WTC11 (cell line): ENCODE results near the gene BFSP2. TPM values are rescaled to one million over a fixed set of nuclear protein-coding genes. Genes with fewer than 3 reads are reported as not detected.

Experiments used
- ATAC-seq: fragments of 200-7000 bp; cut with Tn5 transposase; 2 replicates; pipeline ENCODE4 v1.10.0; 2021; ENCODE audit warnings: mild to moderate bottlenecking, moderate library complexity
- CTCF ChIA-PET: fragments of 300-600 bp; sonication (Branson Sonifier 250); formaldehyde crosslinking; loops from one replicate; lab custom pipeline; 2021; ENCODE audit warnings: antibody characterized with exemption; lab: Charles Lee
- POLR2A ChIA-PET: fragments of 350-600 bp; sonication (Branson Sonifier 250); formaldehyde crosslinking; loops from one replicate; lab custom pipeline; 2021; ENCODE audit warnings: antibody characterized with exemption; lab: Charles Lee
- DNase-seq: peaks from one replicate; pipeline ENCODE4 v3.0.0; 2021; ENCODE audit warnings: low spot score
- H3K27ac Mint-ChIP-seq: 2 replicates; pipeline ENCODE4 v1.8.0; 2021; ENCODE audit warnings: mixed read lengths
- H3K27me3 Mint-ChIP-seq: 2 replicates; pipeline ENCODE4 v1.8.0; 2021; ENCODE audit warnings: low read depth, mild to moderate bottlenecking, moderate library complexity, mixed read lengths
- H3K36me3 Mint-ChIP-seq: 2 replicates; pipeline ENCODE4 v1.8.0; 2021; ENCODE audit warnings: mixed read lengths
- H3K4me1 Mint-ChIP-seq: 2 replicates; pipeline ENCODE4 v1.8.0; 2022; ENCODE audit warnings: mixed read lengths
- H3K4me3 Mint-ChIP-seq: 2 replicates; pipeline ENCODE4 v1.8.0; 2021; ENCODE audit warnings: mild to moderate bottlenecking, moderate library complexity, mixed read lengths
- H3K9me3 Mint-ChIP-seq: 2 replicates; pipeline ENCODE4 v1.8.0; 2021; ENCODE audit warnings: mixed read lengths
- ARID4B ChIP-seq: sonication (generic); formaldehyde crosslinking; IDR thresholded peaks from 2 replicates; pipeline ENCODE4 v1.8.0; 2023; ENCODE audit warnings: missing genetic modification reagents, mild to moderate bottlenecking, borderline replicate concordance
- ATF1 ChIP-seq: sonication (generic); formaldehyde crosslinking; IDR thresholded peaks from 2 replicates; pipeline ENCODE4 v1.8.1; 2023; ENCODE audit warnings: mild to moderate bottlenecking, moderate library complexity, missing genetic modification reagents
- ATF6 ChIP-seq: sonication (generic); formaldehyde crosslinking; IDR thresholded peaks from 2 replicates; pipeline ENCODE4 v1.8.1; 2023; ENCODE audit warnings: mild to moderate bottlenecking, missing genetic modification reagents
- CREB1 ChIP-seq: sonication (generic); formaldehyde crosslinking; IDR thresholded peaks from 2 replicates; pipeline ENCODE4 v1.8.0; 2023; ENCODE audit warnings: mild to moderate bottlenecking, missing genetic modification reagents
- CTCF ChIP-seq: fragments of 200-600 bp; IDR thresholded peaks from 2 replicates; pipeline ENCODE4 v1.8.0; 2022; ENCODE audit warnings: antibody characterized with exemption
- E2F5 ChIP-seq: sonication (generic); formaldehyde crosslinking; IDR thresholded peaks from 2 replicates; pipeline ENCODE4 v1.8.1; 2022; ENCODE audit warnings: mild to moderate bottlenecking, moderate library complexity, missing genetic modification reagents
- GRHL2 ChIP-seq: fragments of 250-450 bp; sonication (Bioruptor Pico); IDR thresholded peaks from 2 replicates; pipeline ENCODE4 v1.8.0; 2022; ENCODE audit warnings: mild to moderate bottlenecking, moderate library complexity; ENCODE audit not compliant: insufficient replicate concordance, severe bottlenecking
- HMGXB4 ChIP-seq: sonication (generic); formaldehyde crosslinking; IDR thresholded peaks from 2 replicates; pipeline ENCODE4 v1.8.1; 2023; ENCODE audit warnings: mild to moderate bottlenecking, moderate library complexity, missing genetic modification reagents
- MLX ChIP-seq: sonication (generic); formaldehyde crosslinking; IDR thresholded peaks from 2 replicates; pipeline ENCODE4 v1.8.1; 2023; ENCODE audit warnings: mild to moderate bottlenecking, missing genetic modification reagents, moderate library complexity
- NFE2L1 ChIP-seq: sonication (generic); formaldehyde crosslinking; IDR thresholded peaks from 2 replicates; pipeline ENCODE4 v1.8.1; 2023; ENCODE audit warnings: missing genetic modification reagents
- NR3C1 ChIP-seq: sonication (generic); formaldehyde crosslinking; conservative IDR thresholded peaks from 2 replicates; pipeline ENCODE4 v1.8.1; 2023; ENCODE audit warnings: low read depth, mild to moderate bottlenecking, missing genetic modification reagents
- PRRX2 ChIP-seq: fragments of 250-450 bp; sonication (Bioruptor Pico); IDR thresholded peaks from 2 replicates; pipeline ENCODE4 v1.8.0; 2021; ENCODE audit warnings: mild to moderate bottlenecking
- TCF7 ChIP-seq: sonication (generic); formaldehyde crosslinking; IDR thresholded peaks from 2 replicates; pipeline ENCODE4 v1.8.0; 2022; ENCODE audit warnings: mild to moderate bottlenecking, low read depth, missing genetic modification reagents, moderate library complexity
- TEAD4 ChIP-seq: sonication (generic); formaldehyde crosslinking; IDR thresholded peaks from 2 replicates; pipeline ENCODE4 v1.8.0; 2022; ENCODE audit warnings: mild to moderate bottlenecking, missing genetic modification reagents
- ZBTB43 ChIP-seq: sonication (generic); formaldehyde crosslinking; IDR thresholded peaks from 2 replicates; pipeline ENCODE4 v1.8.1; 2023; ENCODE audit warnings: mild to moderate bottlenecking, missing genetic modification reagents
- ZMAT4 ChIP-seq: fragments of 250-450 bp; sonication (Bioruptor Pico); IDR thresholded peaks from 2 replicates; pipeline ENCODE4 v1.9.0; 2021; ENCODE audit warnings: mild to moderate bottlenecking
- ZNF317 ChIP-seq: sonication (generic); formaldehyde crosslinking; IDR thresholded peaks from 2 replicates; pipeline ENCODE4 v1.8.1; 2023; ENCODE audit warnings: low read depth, mild to moderate bottlenecking, moderate library complexity, missing genetic modification reagents, borderline replicate concordance
- ZNF512 ChIP-seq: sonication (generic); formaldehyde crosslinking; IDR thresholded peaks from 2 replicates; pipeline ENCODE4 v1.8.1; 2022; ENCODE audit warnings: missing genetic modification reagents, borderline replicate concordance
- ZNF671 ChIP-seq: fragments of 250-450 bp; sonication (Bioruptor Pico); IDR thresholded peaks from 2 replicates; pipeline ENCODE4 v1.8.0; 2021; ENCODE audit warnings: mild to moderate bottlenecking
- total RNA-seq: library from RNA; stranded (reverse); gene quantifications from 3 replicates; pipeline ENCODE4 v1.2.3, GENCODE V29; 2021

The BFSP2 gene
- total RNA-seq, 1 experiment from 2014 or later = not detected

- H3K36me3 Mint-ChIP-seq = peaks cover 3% of the 10 kb centered on the region; the same call in 1 of the 2 replicates
- H3K4me1 Mint-ChIP-seq = peaks cover 6% of the 10 kb centered on the region; the same call in 1 of the 2 replicates
- peaks cover 6% of the 10 kb centered on the region for H3K9me3 Mint-ChIP-seq
- no peak overlapping the region for H3K27ac Mint-ChIP-seq
- no peaks in the 10 kb centered on the region; the same call in 1 of the 2 replicates for H3K27me3 Mint-ChIP-seq
- DNase-seq (no peak), ATAC-seq (no peak)
- POLR2A ChIA-PET = no interaction called here
- CTCF ChIA-PET = no interaction called here
- no peak overlapping the region for H3K4me3 Mint-ChIP-seq
- TF ChIP-seq ZNF317 (no peak), MLX (CRISPR knock-in tag) (no peak), PRRX2 (CRISPR knock-in tag) (no peak), CREB1 (CRISPR knock-in tag) (no peak), ZMAT4 (CRISPR knock-in tag) (no peak), TEAD4 (CRISPR knock-in tag) (no peak), GRHL2 (CRISPR knock-in tag) (no peak), ATF1 (CRISPR knock-in tag) (no peak)
Measured at GRCh38 chr3:133444423-133444774, 44.5 kb downstream of the BFSP2 start.

GRCh38 chr3:133445108-133445507 lies 45.3 kb downstream of the BFSP2 start:
- Mint-ChIP-seq H3K9me3 (no peaks in the 10 kb centered on the region), H3K4me1 (peaks cover 6% of the 10 kb centered on the region; the same call in 1 of the 2 replicates), H3K4me3 (no peak overlapping the region), H3K27ac (no peak overlapping the region), H3K36me3 (no peaks in the 10 kb centered on the region), H3K27me3 (no peaks in the 10 kb centered on the region)
- ChIA-PET POLR2A (no interaction called here), CTCF (interaction anchor here (1.4 kb wide), 1 partner anchor 12 kb away, joined by 3 read pairs; no protein-coding TSS in a partner anchor)
- ATAC-seq (no peak), DNase-seq (no peak)
- no peak for TF ChIP-seq ATF6 (CRISPR knock-in tag)
- no peak for TF ChIP-seq ZNF512 (CRISPR knock-in tag)
- no peak for TF ChIP-seq GRHL2 (CRISPR knock-in tag)
- TF ChIP-seq E2F5 (CRISPR knock-in tag) = no peak
- TF ChIP-seq ZNF671 (CRISPR knock-in tag) = no peak
- no peak for TF ChIP-seq ARID4B (CRISPR knock-in tag)
- TF ChIP-seq TCF7 (CRISPR knock-in tag) = no peak
- TF ChIP-seq NFE2L1 (CRISPR knock-in tag) = no peak
- no peak for TF ChIP-seq NR3C1 (CRISPR knock-in tag)
- no peak for TF ChIP-seq ZMAT4 (CRISPR knock-in tag)
- no peak for TF ChIP-seq ZBTB43 (CRISPR knock-in tag)
- no peak for TF ChIP-seq HMGXB4 (CRISPR knock-in tag)
- TF ChIP-seq CTCF = no peak
